HEK293 (cell line): Measurements from ENCODE around the gene TRAF1.

Source experiments
- GLIS2 ChIP-seq: fragments of 450-650 bp; formaldehyde crosslinking; IDR thresholded peaks from 2 replicates; pipeline ENCODE4 v1.5.1; 2016; ENCODE audit warnings: missing biosample characterization, missing genetic modification characterization
- KLF1 ChIP-seq: fragments of 450-650 bp; formaldehyde crosslinking; IDR thresholded peaks from 2 replicates; pipeline ENCODE4 v1.5.1; 2016; ENCODE audit warnings: missing biosample characterization, missing genetic modification characterization
- KLF7 ChIP-seq: fragments of 450-650 bp; formaldehyde crosslinking; IDR thresholded peaks from 2 replicates; pipeline ENCODE4 v1.5.1; 2016; ENCODE audit warnings: missing biosample characterization, missing genetic modification characterization, borderline replicate concordance
- RBAK ChIP-seq: fragments of 450-650 bp; formaldehyde crosslinking; IDR thresholded peaks from 2 replicates; pipeline ENCODE4 v1.5.1; 2016; ENCODE audit warnings: missing biosample characterization, missing genetic modification characterization
- ZEB2 ChIP-seq: fragments of 450-650 bp; formaldehyde crosslinking; IDR thresholded peaks from 2 replicates; pipeline ENCODE4 v1.5.1; 2016; ENCODE audit warnings: missing biosample characterization, missing genetic modification characterization
- ZNF138 ChIP-seq: fragments of 450-650 bp; formaldehyde crosslinking; IDR thresholded peaks from 2 replicates; pipeline ENCODE4 v1.5.1; 2016; ENCODE audit warnings: missing biosample characterization, missing genetic modification characterization, borderline replicate concordance
- ZNF184 ChIP-seq: fragments of 450-650 bp; IDR thresholded peaks from 2 replicates; pipeline ENCODE4 v1.5.1; 2018; ENCODE audit warnings: missing biosample characterization, mild to moderate bottlenecking, missing genetic modification characterization
- ZNF2 ChIP-seq: fragments of 450-650 bp; formaldehyde crosslinking; IDR thresholded peaks from 2 replicates; pipeline ENCODE4 v1.5.1; 2016; ENCODE audit warnings: missing biosample characterization, missing genetic modification characterization
- ZNF202 ChIP-seq: fragments of 450-650 bp; formaldehyde crosslinking; IDR thresholded peaks from 2 replicates; pipeline ENCODE4 v1.5.1; 2016; ENCODE audit warnings: missing biosample characterization, missing genetic modification characterization, borderline replicate concordance
- ZNF223 ChIP-seq: fragments of 450-650 bp; formaldehyde crosslinking; IDR thresholded peaks from 2 replicates; pipeline ENCODE4 v1.5.1; 2016; ENCODE audit warnings: missing biosample characterization, missing genetic modification characterization
- ZNF24 ChIP-seq: fragments of 450-650 bp; formaldehyde crosslinking; IDR thresholded peaks from 2 replicates; pipeline ENCODE4 v1.5.1; 2016; ENCODE audit warnings: missing biosample characterization, missing genetic modification characterization
- ZNF341 ChIP-seq: fragments of 450-650 bp; formaldehyde crosslinking; IDR thresholded peaks from 2 replicates; pipeline ENCODE4; 2016; ENCODE audit warnings: low read depth, missing biosample characterization, missing genetic modification characterization
- ZNF366 ChIP-seq: fragments of 450-650 bp; formaldehyde crosslinking; conservative IDR thresholded peaks from 2 replicates; pipeline ENCODE4 v1.5.1; 2016; ENCODE audit warnings: missing biosample characterization, missing genetic modification characterization
- ZNF416 ChIP-seq: fragments of 450-650 bp; formaldehyde crosslinking; IDR thresholded peaks from 2 replicates; pipeline ENCODE4 v1.5.1; 2016; ENCODE audit warnings: missing biosample characterization, missing genetic modification characterization
- ZNF423 ChIP-seq: fragments of 450-650 bp; formaldehyde crosslinking; IDR thresholded peaks from 2 replicates; pipeline ENCODE4 v1.5.1; 2016; ENCODE audit warnings: missing biosample characterization, missing genetic modification characterization
- ZNF624 ChIP-seq: fragments of 450-650 bp; formaldehyde crosslinking; IDR thresholded peaks from 2 replicates; pipeline ENCODE4 v1.5.1; 2017; ENCODE audit warnings: missing biosample characterization, missing genetic modification characterization
- ZNF654 ChIP-seq: fragments of 450-650 bp; formaldehyde crosslinking; IDR thresholded peaks from 2 replicates; pipeline ENCODE4 v1.5.1; 2016; ENCODE audit warnings: low read depth, missing biosample characterization, missing genetic modification characterization
- ZNF670 ChIP-seq: fragments of 450-650 bp; formaldehyde crosslinking; IDR thresholded peaks from 2 replicates; pipeline ENCODE4 v1.5.1; 2016; ENCODE audit warnings: missing biosample characterization, missing genetic modification characterization, low read depth
- ZNF768 ChIP-seq: fragments of 450-650 bp; formaldehyde crosslinking; IDR thresholded peaks from 2 replicates; pipeline ENCODE4 v1.5.1; 2018; ENCODE audit warnings: missing biosample characterization, mild to moderate bottlenecking, missing genetic modification characterization
- ZNF791 ChIP-seq: fragments of 450-650 bp; formaldehyde crosslinking; IDR thresholded peaks from 2 replicates; pipeline ENCODE4 v1.5.1; 2016; ENCODE audit warnings: missing biosample characterization, missing genetic modification characterization
- ZNF792 ChIP-seq: fragments of 450-650 bp; formaldehyde crosslinking; IDR thresholded peaks from 2 replicates; pipeline ENCODE4 v1.5.1; 2016; ENCODE audit warnings: missing biosample characterization, missing genetic modification characterization
- TF ChIP-seq, protein P1 (sequence below): fragments of 450-650 bp; formaldehyde crosslinking; IDR thresholded peaks from 2 replicates; pipeline ENCODE4 v1.5.1; 2016; ENCODE audit warnings: missing biosample characterization, missing genetic modification characterization
- TF ChIP-seq, protein P2 (sequence below): fragments of 450-650 bp; formaldehyde crosslinking; IDR thresholded peaks from 2 replicates; pipeline ENCODE4 v1.5.1; 2016; ENCODE audit warnings: missing biosample characterization, missing genetic modification characterization
- TF ChIP-seq, protein P3 (sequence below): fragments of 450-650 bp; formaldehyde crosslinking; IDR thresholded peaks from 2 replicates; pipeline ENCODE4 v1.5.1; 2016; ENCODE audit warnings: missing biosample characterization, missing genetic modification characterization
- TF ChIP-seq, protein P4 (sequence below): fragments of 450-650 bp; formaldehyde crosslinking; IDR thresholded peaks from 2 replicates; pipeline ENCODE4 v1.5.1; 2017; ENCODE audit warnings: missing biosample characterization, missing genetic modification characterization
- TF ChIP-seq, protein P5 (sequence below): fragments of 450-650 bp; formaldehyde crosslinking; IDR thresholded peaks from 2 replicates; pipeline ENCODE4 v1.5.1; 2016; ENCODE audit warnings: missing biosample characterization, missing genetic modification characterization
- TF ChIP-seq, protein P6 (sequence below): fragments of 450-650 bp; formaldehyde crosslinking; IDR thresholded peaks from 2 replicates; pipeline ENCODE4 v1.5.1; 2016; ENCODE audit warnings: missing biosample characterization, missing genetic modification characterization

Gene TRAF1

DNA sequence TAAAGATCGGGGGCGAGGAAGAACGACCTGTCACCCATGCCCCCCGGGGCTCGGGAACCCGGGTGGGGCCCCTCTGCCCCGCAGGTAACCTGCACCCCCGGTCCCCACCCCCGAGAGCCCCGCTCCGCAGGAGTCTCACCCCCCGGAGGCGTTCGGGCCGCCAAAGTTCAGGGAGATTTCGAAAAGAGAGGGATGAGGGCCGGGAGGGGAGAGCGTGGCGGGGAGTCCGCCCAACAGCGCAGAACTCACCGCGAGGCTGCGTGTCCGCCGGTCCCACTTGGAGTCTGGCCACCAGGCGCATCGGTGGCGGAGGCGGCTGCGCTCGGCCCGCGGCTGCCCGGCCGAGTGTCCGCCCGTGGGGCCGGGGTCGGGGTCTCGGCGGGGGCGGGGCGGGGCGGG is 49.8 kb downstream of the TRAF1 start, which contains the start of gene PHF19 (continued):
- TF ChIP-seq, protein P1, sequence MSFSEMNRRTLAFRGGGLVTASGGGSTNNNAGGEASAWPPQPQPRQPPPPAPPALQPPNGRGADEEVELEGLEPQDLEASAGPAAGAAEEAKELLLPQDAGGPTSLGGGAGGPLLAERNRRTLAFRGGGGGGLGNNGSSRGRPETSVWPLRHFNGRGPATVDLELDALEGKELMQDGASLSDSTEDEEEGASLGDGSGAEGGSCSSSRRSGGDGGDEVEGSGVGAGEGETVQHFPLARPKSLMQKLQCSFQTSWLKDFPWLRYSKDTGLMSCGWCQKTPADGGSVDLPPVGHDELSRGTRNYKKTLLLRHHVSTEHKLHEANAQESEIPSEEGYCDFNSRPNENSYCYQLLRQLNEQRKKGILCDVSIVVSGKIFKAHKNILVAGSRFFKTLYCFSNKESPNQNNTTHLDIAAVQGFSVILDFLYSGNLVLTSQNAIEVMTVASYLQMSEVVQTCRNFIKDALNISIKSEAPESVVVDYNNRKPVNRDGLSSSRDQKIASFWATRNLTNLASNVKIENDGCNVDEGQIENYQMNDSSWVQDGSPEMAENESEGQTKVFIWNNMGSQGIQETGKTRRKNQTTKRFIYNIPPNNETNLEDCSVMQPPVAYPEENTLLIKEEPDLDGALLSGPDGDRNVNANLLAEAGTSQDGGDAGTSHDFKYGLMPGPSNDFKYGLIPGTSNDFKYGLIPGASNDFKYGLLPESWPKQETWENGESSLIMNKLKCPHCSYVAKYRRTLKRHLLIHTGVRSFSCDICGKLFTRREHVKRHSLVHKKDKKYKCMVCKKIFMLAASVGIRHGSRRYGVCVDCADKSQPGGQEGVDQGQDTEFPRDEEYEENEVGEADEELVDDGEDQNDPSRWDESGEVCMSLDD (tag by site-specific recombination): no peak; the same call in 1 of the 2 replicates
- TF ChIP-seq ZNF24 (0 out of 2 replicates have a peak, but pooled peaks have one; percentile 9), ZNF768 (tag by site-specific recombination) (no peak), ZNF791 (tag by site-specific recombination) (no peak), ZNF223 (no peak), ZNF341 (tag by site-specific recombination) (0 out of 2 replicates have a peak, but pooled peaks have one; percentile 57), ZNF792 (no peak), ZEB2 (tag by site-specific recombination) (no peak), ZNF138 (no peak), ZNF416 (tag by site-specific recombination) (no peak), ZNF184 (tag by site-specific recombination) (no peak), RBAK (no peak), ZNF670 (tag by site-specific recombination) (no peak), ZNF2 (tag by site-specific recombination) (no peak), KLF7 (no peak), GLIS2 (tag by site-specific recombination) (peak; percentile 64), ZNF654 (no peak), ZNF624 (tag by site-specific recombination) (no peak), ZNF202 (no peak), ZNF423 (tag by site-specific recombination) (peak; percentile 47; the same call in 1 of the 2 replicates), KLF1 (tag by site-specific recombination) (no peak), ZNF366 (tag by site-specific recombination) (peak; percentile 64)
- TF ChIP-seq, protein P2, sequence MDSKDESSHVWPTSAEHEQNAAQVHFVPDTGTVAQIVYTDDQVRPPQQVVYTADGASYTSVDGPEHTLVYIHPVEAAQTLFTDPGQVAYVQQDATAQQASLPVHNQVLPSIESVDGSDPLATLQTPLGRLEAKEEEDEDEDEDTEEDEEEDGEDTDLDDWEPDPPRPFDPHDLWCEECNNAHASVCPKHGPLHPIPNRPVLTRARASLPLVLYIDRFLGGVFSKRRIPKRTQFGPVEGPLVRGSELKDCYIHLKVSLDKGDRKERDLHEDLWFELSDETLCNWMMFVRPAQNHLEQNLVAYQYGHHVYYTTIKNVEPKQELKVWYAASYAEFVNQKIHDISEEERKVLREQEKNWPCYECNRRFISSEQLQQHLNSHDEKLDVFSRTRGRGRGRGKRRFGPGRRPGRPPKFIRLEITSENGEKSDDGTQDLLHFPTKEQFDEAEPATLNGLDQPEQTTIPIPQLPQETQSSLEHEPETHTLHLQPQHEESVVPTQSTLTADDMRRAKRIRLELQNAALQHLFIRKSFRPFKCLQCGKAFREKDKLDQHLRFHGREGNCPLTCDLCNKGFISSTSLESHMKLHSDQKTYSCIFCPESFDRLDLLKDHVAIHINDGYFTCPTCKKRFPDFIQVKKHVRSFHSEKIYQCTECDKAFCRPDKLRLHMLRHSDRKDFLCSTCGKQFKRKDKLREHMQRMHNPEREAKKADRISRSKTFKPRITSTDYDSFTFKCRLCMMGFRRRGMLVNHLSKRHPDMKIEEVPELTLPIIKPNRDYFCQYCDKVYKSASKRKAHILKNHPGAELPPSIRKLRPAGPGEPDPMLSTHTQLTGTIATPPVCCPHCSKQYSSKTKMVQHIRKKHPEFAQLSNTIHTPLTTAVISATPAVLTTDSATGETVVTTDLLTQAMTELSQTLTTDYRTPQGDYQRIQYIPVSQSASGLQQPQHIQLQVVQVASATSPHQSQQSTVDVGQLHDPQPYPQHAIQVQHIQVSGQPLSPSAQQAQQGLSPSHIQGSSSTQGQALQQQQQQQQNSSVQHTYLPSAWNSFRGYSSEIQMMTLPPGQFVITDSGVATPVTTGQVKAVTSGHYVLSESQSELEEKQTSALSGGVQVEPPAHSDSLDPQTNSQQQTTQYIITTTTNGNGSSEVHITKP (tag by site-specific recombination): no peak
- TF ChIP-seq, protein P3, sequence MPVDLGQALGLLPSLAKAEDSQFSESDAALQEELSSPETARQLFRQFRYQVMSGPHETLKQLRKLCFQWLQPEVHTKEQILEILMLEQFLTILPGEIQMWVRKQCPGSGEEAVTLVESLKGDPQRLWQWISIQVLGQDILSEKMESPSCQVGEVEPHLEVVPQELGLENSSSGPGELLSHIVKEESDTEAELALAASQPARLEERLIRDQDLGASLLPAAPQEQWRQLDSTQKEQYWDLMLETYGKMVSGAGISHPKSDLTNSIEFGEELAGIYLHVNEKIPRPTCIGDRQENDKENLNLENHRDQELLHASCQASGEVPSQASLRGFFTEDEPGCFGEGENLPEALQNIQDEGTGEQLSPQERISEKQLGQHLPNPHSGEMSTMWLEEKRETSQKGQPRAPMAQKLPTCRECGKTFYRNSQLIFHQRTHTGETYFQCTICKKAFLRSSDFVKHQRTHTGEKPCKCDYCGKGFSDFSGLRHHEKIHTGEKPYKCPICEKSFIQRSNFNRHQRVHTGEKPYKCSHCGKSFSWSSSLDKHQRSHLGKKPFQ (tag by site-specific recombination): no peak
- TF ChIP-seq, protein P4, sequence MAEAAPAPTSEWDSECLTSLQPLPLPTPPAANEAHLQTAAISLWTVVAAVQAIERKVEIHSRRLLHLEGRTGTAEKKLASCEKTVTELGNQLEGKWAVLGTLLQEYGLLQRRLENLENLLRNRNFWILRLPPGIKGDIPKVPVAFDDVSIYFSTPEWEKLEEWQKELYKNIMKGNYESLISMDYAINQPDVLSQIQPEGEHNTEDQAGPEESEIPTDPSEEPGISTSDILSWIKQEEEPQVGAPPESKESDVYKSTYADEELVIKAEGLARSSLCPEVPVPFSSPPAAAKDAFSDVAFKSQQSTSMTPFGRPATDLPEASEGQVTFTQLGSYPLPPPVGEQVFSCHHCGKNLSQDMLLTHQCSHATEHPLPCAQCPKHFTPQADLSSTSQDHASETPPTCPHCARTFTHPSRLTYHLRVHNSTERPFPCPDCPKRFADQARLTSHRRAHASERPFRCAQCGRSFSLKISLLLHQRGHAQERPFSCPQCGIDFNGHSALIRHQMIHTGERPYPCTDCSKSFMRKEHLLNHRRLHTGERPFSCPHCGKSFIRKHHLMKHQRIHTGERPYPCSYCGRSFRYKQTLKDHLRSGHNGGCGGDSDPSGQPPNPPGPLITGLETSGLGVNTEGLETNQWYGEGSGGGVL (tag by site-specific recombination): no peak
- TF ChIP-seq, protein P5, sequence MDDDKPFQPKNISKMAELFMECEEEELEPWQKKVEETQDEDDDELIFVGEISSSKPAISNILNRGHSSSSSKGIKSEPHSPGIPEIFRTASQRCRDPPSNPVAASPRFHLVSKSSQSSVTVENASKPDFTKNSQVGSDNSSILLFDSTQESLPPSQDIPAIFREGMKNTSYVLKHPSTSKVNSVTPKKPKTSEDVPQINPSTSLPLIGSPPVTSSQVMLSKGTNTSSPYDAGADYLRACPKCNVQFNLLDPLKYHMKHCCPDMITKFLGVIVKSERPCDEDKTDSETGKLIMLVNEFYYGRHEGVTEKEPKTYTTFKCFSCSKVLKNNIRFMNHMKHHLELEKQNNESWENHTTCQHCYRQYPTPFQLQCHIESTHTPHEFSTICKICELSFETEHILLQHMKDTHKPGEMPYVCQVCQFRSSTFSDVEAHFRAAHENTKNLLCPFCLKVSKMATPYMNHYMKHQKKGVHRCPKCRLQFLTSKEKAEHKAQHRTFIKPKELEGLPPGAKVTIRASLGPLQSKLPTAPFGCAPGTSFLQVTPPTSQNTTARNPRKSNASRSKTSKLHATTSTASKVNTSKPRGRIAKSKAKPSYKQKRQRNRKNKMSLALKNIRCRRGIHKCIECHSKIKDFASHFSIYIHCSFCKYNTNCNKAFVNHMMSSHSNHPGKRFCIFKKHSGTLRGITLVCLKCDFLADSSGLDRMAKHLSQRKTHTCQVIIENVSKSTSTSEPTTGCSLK: no peak
- TF ChIP-seq, protein P6, sequence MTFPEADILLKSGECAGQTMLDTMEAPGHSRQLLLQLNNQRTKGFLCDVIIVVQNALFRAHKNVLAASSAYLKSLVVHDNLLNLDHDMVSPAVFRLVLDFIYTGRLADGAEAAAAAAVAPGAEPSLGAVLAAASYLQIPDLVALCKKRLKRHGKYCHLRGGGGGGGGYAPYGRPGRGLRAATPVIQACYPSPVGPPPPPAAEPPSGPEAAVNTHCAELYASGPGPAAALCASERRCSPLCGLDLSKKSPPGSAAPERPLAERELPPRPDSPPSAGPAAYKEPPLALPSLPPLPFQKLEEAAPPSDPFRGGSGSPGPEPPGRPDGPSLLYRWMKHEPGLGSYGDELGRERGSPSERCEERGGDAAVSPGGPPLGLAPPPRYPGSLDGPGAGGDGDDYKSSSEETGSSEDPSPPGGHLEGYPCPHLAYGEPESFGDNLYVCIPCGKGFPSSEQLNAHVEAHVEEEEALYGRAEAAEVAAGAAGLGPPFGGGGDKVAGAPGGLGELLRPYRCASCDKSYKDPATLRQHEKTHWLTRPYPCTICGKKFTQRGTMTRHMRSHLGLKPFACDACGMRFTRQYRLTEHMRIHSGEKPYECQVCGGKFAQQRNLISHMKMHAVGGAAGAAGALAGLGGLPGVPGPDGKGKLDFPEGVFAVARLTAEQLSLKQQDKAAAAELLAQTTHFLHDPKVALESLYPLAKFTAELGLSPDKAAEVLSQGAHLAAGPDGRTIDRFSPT (tag by site-specific recombination): no peak
